ENCODE data around the gene ATP11A. TPM values are rescaled to one million over a fixed set of nuclear protein-coding genes. Genes with fewer than 3 reads are reported as not detected.

Gene ATP11A
- polyA plus RNA-seq, 3 donors = 38.4 to 87.7 (median 43.9) TPM

GRCh38 chr13:112911285-112911701 lies 221.5 kb downstream of the ATP11A start:
- DNase-seq (ENCODE audit: extremely low read depth in 1 of 11, low read depth in 9 of 11, low spot score in 4 of 11) = no peak

DNA sequence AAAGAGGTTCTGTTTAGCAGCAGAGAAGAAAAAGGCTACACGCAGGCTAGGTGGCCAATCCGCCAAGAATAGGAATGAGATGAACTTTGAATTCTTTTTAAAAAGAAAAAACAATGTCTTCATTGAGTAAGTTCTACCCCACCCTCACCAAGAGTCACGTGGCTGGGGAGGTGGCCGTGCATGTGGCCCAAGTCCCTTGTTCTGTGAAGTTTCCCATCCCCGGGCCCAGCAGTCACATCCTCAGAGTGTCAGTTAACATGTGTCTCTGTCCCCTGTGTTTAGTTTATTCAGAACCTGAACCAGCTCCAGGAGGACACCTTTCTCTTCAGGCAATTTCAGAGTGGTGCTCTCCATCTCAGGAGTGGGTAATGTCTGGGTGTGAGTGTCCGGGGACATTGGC lies 222.0 kb downstream of the ATP11A start:
- no peak for DNase-seq (ENCODE audit: extremely low read depth in 1 of 11, low read depth in 9 of 11, low spot score in 4 of 11)

- DNase-seq (ENCODE audit: extremely low read depth in 1 of 11, low read depth in 9 of 11, low spot score in 4 of 11) = no peak
These were observed 223.0 kb downstream of the ATP11A start for GRCh38 chr13:112912726-112913440.

- DNase-seq (ENCODE audit: extremely low read depth in 1 of 11, low read depth in 9 of 11, low spot score in 4 of 11) = no peak
These were observed 226.5 kb downstream of the ATP11A start for GRCh38 chr13:112916296-112916695.

- DNase-seq (ENCODE audit: extremely low read depth in 1 of 11, low read depth in 9 of 11, low spot score in 4 of 11) = no peak
These were observed 227.3 kb downstream of the ATP11A start for GRCh38 chr13:112917056-112917664.

GRCh38 chr13:112917737-112918136 lies 227.9 kb downstream of the ATP11A start:
- no peak for DNase-seq (ENCODE audit: extremely low read depth in 1 of 11, low read depth in 9 of 11, low spot score in 4 of 11)

DNA sequence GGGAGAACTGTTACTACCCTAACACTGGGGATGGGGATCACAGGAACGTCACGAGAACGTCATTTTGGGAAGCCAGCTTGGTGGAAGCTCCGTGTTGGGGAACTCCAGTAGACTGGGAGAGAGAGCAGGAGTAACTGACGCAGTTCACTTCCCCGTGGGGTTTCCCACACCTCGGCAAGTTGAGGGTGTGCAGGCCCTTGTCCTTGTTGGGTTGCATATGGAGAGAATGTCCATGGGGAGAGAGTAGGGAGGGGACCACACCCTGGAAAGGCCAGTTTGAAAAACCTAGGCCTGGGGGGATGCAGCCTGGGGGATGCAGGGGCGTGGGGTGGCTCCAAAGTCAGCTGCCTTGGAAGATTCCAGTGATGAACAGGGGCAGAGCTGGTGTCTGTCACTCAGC lies 228.4 kb downstream of the ATP11A start:
- no peak for DNase-seq (ENCODE audit: extremely low read depth in 1 of 11, low read depth in 9 of 11, low spot score in 4 of 11)

GRCh38 chr13:112918746-112919145 lies 228.9 kb downstream of the ATP11A start:
- DNase-seq (ENCODE audit: extremely low read depth in 1 of 11, low read depth in 9 of 11, low spot score in 4 of 11) = no peak

- DNase-seq (ENCODE audit: extremely low read depth in 1 of 11, low read depth in 9 of 11, low spot score in 4 of 11) = no peak
These were observed 234.1 kb downstream of the ATP11A start for GRCh38 chr13:112923962-112924361.

GRCh38 chr13:112924365-112924764 lies 234.5 kb downstream of the ATP11A start:
- DNase-seq (ENCODE audit: extremely low read depth in 1 of 11, low read depth in 9 of 11, low spot score in 4 of 11) = no peak

GRCh38 chr13:112926003-112926402 lies 236.2 kb downstream of the ATP11A start:
- no peak for DNase-seq (ENCODE audit: extremely low read depth in 1 of 11, low read depth in 9 of 11, low spot score in 4 of 11)

DNA sequence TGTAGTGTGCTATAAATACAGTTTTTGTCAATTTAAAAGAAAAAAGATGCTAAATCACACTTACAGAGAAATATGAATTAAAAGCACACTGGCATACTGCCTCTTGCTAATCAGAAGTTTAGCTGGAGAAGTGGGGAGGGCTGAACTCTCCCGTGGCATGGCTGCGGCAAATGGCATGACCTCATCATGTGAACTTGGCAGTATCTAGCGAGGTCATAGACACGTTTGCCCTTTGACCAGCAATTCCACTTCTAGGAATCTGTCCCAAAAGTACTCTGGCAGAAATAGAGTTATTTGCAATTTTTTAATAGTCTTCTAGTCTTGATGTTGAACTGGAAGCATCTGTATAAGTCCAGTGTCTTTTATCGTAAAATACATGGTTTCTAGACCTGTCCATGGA lies 237.2 kb downstream of the ATP11A start:
- no peak for DNase-seq (ENCODE audit: extremely low read depth in 1 of 11, low read depth in 9 of 11, low spot score in 4 of 11)

DNA sequence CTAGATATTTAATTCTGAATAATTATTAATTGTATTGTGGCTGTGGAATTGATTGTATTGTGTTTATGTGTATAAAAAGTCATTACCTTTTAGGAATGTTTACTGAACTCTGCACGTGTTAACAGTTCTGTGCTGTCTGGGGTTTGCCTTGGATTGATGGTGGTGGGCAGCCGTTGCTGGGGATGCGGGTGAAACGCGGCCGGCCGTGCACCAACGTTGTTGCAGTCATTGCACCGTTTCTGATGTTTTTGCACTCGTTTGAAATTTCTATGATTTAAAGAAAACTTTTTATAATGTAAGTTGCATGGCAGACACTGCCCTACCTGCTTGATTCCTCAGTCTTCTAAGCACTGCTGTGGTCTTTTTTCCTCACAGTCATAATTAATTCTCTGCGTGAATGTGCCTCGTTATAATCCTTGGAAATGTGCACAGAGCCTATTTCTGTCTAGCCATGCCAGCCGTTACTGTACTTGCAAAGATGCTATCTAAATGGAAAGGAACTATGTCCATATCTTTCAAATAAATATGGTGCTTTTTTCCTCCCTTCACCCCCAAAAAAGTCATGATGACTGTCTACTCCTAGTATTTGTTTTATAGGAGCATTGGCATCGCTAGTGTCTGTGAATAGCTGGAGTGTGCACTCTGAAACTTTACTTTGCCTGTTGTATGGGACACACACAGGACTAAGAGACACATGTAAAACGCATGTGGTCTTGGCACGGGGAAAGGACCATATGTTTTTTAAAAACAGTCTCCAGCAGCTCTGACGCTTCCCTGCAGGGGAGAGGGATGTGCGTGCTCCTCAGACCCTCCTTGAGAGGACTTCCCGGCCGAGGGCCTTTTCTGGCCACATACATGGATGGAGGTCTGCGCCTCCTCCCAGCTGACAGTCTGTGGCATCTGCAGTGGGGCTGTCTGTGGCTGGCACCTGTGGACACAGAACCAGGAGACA lies 238.5 kb downstream of the ATP11A start:
- no peak for DNase-seq (ENCODE audit: extremely low read depth in 1 of 11, low read depth in 9 of 11, low spot score in 4 of 11)

- peak in 2 of 11 donors; percentile 35 to 49 for DNase-seq (ENCODE audit: extremely low read depth in 1 of 11, low read depth in 9 of 11, low spot score in 4 of 11)
These were observed 239.3 kb downstream of the ATP11A start for GRCh38 chr13:112928972-112929782.

DNA sequence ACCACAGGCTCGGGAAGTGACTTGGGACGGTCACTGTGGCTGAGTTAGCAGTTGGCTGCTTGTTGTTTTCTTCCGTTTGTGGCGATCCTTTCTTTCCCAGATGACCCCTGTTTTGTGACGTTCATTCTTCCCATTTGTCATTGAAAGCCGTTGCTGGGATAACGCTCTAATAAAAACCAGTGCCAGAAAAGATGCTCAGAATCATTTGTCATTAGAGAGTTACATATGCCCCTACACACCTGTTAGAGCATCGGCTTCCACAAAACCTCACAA lies 239.9 kb downstream of the ATP11A start:
- DNase-seq (ENCODE audit: extremely low read depth in 1 of 11, low read depth in 9 of 11, low spot score in 4 of 11) = no peak

- no peak for DNase-seq (ENCODE audit: extremely low read depth in 1 of 11, low read depth in 9 of 11, low spot score in 4 of 11)
These were observed 240.4 kb downstream of the ATP11A start for GRCh38 chr13:112930192-112930591.

- peak in 7 of 11 donors; percentile 60 to 83 (median 62) for DNase-seq (ENCODE audit: extremely low read depth in 1 of 11, low read depth in 9 of 11, low spot score in 4 of 11)
These were observed 241.4 kb downstream of the ATP11A start for GRCh38 chr13:112931028-112931934.

DNA sequence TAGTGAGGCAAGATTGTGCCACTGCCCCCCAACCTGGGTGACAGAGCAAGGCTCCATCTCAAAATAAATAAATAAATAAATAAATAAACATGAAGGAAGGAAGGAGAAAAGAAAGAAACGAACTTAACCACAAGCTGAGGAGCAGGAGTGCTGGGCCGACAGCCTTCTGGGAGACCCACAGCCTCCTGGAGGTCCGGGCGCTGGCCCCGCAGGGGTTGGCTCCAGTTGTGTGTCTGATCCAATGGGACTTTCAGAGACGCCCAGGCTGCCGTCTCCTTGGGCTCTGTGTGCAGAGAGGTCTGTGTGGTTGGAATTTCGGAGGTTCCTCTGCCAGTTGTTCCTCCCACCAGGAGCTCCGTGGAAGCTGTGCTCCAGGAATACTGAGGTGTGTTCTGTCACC lies 243.1 kb downstream of the ATP11A start:
- DNase-seq (ENCODE audit: extremely low read depth in 1 of 11, low read depth in 9 of 11, low spot score in 4 of 11) = no peak

All from renal cortex interstitium (tissue), 11 donors.